HCT116 (cell line): ENCODE measurements around the gene COMMD4. TPM values are rescaled to one million over a fixed set of nuclear protein-coding genes. Genes with fewer than 3 reads are reported as not detected.
"Not testable (repeated sequence)": the region's sequence is repeated elsewhere in the genome, so short reads cannot be mapped to it uniquely, and the experiment has no call there.

Experiments used
- ATAC-seq: fragments of 200-7000 bp; cut with Tn5 transposase; 2 replicates; pipeline ENCODE4 v1.9.1; 2020; ENCODE audit warnings: mild to moderate bottlenecking, moderate library complexity
- BruUV-seq: library from RNA; stranded (reverse); fragments of 400-500 nt; replicated peaks from 2 replicates; lab custom pipeline; 2021; lab: Mats Ljungman, UMichigan
- CTCF ChIA-PET: fragments of 300-600 bp; sonication (Branson Sonifier 250); formaldehyde crosslinking; loops from one replicate; lab custom pipeline; 2021; ENCODE audit warnings: antibody characterized with exemption; lab: Charles Lee
- POLR2A ChIA-PET: fragments of 300-600, 350-600 bp; sonication (Branson Sonifier 250); formaldehyde crosslinking; loops from one replicate; lab custom pipeline; 2021; ENCODE audit warnings: antibody characterized with exemption; lab: Charles Lee
- RAD21 ChIA-PET, 2 experiments: fragments of 300-600 bp; sonication (Branson Sonifier 250); formaldehyde crosslinking; loops; one replicate each; lab custom pipeline; 2023; ENCODE audit warnings: low total read pairs in 2 of 2; ENCODE audit not compliant: uncharacterized antibody in 2 of 2, unreplicated experiment in 2 of 2, low non-redundant PET in 1 of 2; lab: Charles Lee
- DNase-seq: peaks from one replicate; pipeline ENCODE4 v3.0.0-alpha.2; 2010; ENCODE audit warnings: low read depth, low spot score
- H2AFZ ChIP-seq: fragments of 200-600 bp; shearing (Covaris generic), sonication (generic); 2 replicates; pipeline ENCODE4 v1.6.1; 2017; ENCODE audit warnings: low read depth, mixed run types, mixed read lengths, antibody characterized with exemption, low read length; ENCODE audit not compliant: poor library complexity, severe bottlenecking
- H3K27ac ChIP-seq: 2 replicates; pipeline ENCODE4 v1.5.1; 2012; ENCODE audit warnings: low read depth, low read length
- H3K27me3 ChIP-seq: fragments of 200-600 bp; sonication (generic); 2 replicates; pipeline ENCODE4 v1.6.1; 2016; ENCODE audit warnings: mixed run types, low read length, mixed read lengths; ENCODE audit not compliant: insufficient read depth
- H3K36me3 ChIP-seq, 2 experiments: fragments of 200-500 bp in 1 of 2; fragments of 200-600 bp in 1 of 2; sonication (Bioruptor generic) in 1 of 2; sonication (generic) in 1 of 2; 2 replicates each; pipeline versions ENCODE4 v1.5.1 to v1.6.1; 2014 to 2016; ENCODE audit warnings: low read length in 2 of 2, inconsistent platforms in 1 of 2, mixed read lengths in 1 of 2, mixed run types in 1 of 2; ENCODE audit not compliant: insufficient read depth in 2 of 2, control insufficient read depth in 1 of 2
- H3K4me1 ChIP-seq, 2 experiments: fragments of 200-600 bp in 1 of 2; sonication (generic) in 1 of 2; 2 replicates each; pipeline versions ENCODE4 v1.5.1 to v1.6.1; 2012 to 2017; ENCODE audit warnings: low read length in 2 of 2, inconsistent platforms in 1 of 2, mild to moderate bottlenecking in 1 of 2, mixed read lengths in 1 of 2, mixed run types in 1 of 2, moderate library complexity in 1 of 2; ENCODE audit not compliant: insufficient read depth in 2 of 2, control insufficient read depth in 1 of 2
- H3K4me2 ChIP-seq: fragments of 200-600 bp; sonication (generic); 2 replicates; pipeline ENCODE4 v1.6.1; 2017; ENCODE audit warnings: mixed run types, low read length, mixed read lengths
- H3K4me3 ChIP-seq, 2 experiments: fragments of 200-600 bp in 1 of 2; sonication (generic) in 1 of 2; replicated peaks in 1 of 2; 2 replicates each; pipeline ENCODE4 v1.5.1; 2011 to 2016; ENCODE audit warnings: low read length in 2 of 2, control low read depth in 1 of 2, low read depth in 1 of 2, mild to moderate bottlenecking in 1 of 2, mixed read lengths in 1 of 2, mixed run types in 1 of 2
- H3K79me2 ChIP-seq: fragments of 200-600 bp; sonication (generic); 2 replicates; pipeline ENCODE4 v1.6.1; 2017; ENCODE audit warnings: mild to moderate bottlenecking, mixed run types, low read length, moderate library complexity, mixed read lengths; ENCODE audit not compliant: insufficient read depth
- H3K9ac ChIP-seq: fragments of 200-600 bp; sonication (generic); 2 replicates; pipeline ENCODE4 v1.6.1; 2016; ENCODE audit warnings: low read length, mixed read lengths
- H3K9me2 ChIP-seq: fragments of 200-600 bp; sonication (generic), shearing (Covaris generic); 2 replicates; pipeline ENCODE4 v1.6.1; 2017; ENCODE audit warnings: mixed run types, mild to moderate bottlenecking, moderate library complexity; ENCODE audit not compliant: insufficient read depth
- H3K9me3 ChIP-seq, 2 experiments: fragments of 200-500 bp in 1 of 2; fragments of 200-600 bp in 1 of 2; sonication (Bioruptor generic) in 1 of 2; sonication (generic) in 1 of 2; 2 replicates each; pipeline ENCODE4 v1.6.1; 2014 to 2017; ENCODE audit warnings: low read length in 2 of 2, mixed read lengths in 2 of 2, inconsistent platforms in 1 of 2, low read depth in 1 of 2, mild to moderate bottlenecking in 1 of 2, mixed run types in 1 of 2, moderate library complexity in 1 of 2; ENCODE audit not compliant: control insufficient read depth in 1 of 2, insufficient read depth in 1 of 2
- H4K20me1 ChIP-seq: fragments of 200-600 bp; sonication (generic), shearing (Covaris generic); 2 replicates; pipeline ENCODE4 v1.6.1; 2017; ENCODE audit warnings: mixed run types, mild to moderate bottlenecking, moderate library complexity; ENCODE audit not compliant: insufficient read depth
- CBX3 ChIP-seq: IDR thresholded peaks from 2 replicates; pipeline ENCODE4 v1.6.1; 2012; ENCODE audit warnings: low read depth
- CEBPB ChIP-seq: IDR thresholded peaks from 2 replicates; pipeline ENCODE4 v1.6.1; 2012; ENCODE audit warnings: low read depth
- EZH2phosphoT487 ChIP-seq: fragments of 200-600 bp; IDR thresholded peaks from 2 replicates; pipeline ENCODE4 v1.6.1; 2018; ENCODE audit warnings: antibody characterized with exemption, borderline replicate concordance
- FOSL1 ChIP-seq: IDR thresholded peaks from 2 replicates; pipeline ENCODE4 v1.6.1; 2012; ENCODE audit warnings: low read depth
- JUND ChIP-seq: IDR thresholded peaks from 2 replicates; pipeline ENCODE4 v1.6.1; 2012
- POLR2A ChIP-seq: IDR thresholded peaks from 2 replicates; pipeline ENCODE4 v1.7.0; 2011; ENCODE audit warnings: borderline replicate concordance; ENCODE audit not compliant: insufficient read depth, insufficient read length; ENCODE audit errors: extremely low read depth
- RAD21 ChIP-seq: IDR thresholded peaks from 2 replicates; pipeline ENCODE4 v1.6.1; 2012; ENCODE audit warnings: low read depth, mild to moderate bottlenecking
- REST ChIP-seq: IDR thresholded peaks from 2 replicates; pipeline ENCODE4 v1.6.1; 2012; ENCODE audit warnings: low read depth
- SIN3A ChIP-seq: IDR thresholded peaks from 2 replicates; pipeline ENCODE4 v1.6.1; 2012; ENCODE audit warnings: low read depth
- SP1 ChIP-seq: IDR thresholded peaks from 2 replicates; pipeline ENCODE4 v1.6.1; 2012; ENCODE audit warnings: low read depth
- TCF7L2 ChIP-seq: IDR thresholded peaks from 2 replicates; pipeline ENCODE4 v1.7.0; 2011; ENCODE audit warnings: borderline replicate concordance, inconsistent platforms; ENCODE audit not compliant: insufficient read depth, insufficient read length; ENCODE audit errors: extremely low read depth
- ZFX ChIP-seq: fragments of 450-650 bp; IDR thresholded peaks from 2 replicates; pipeline ENCODE4 v1.6.1; 2017
- ZNF274 ChIP-seq: fragments of 200-500 bp; sonication (Bioruptor generic); IDR thresholded peaks from 2 replicates; pipeline ENCODE4 v1.6.1; 2014; ENCODE audit warnings: mild to moderate bottlenecking, low read depth, low read length, inconsistent platforms
- intact Hi-C: fragments of 100-400 bp; cut with micrococcal nuclease; formaldehyde crosslinking; loops from 2 replicates; pipeline ENCODE4 v1.10.0; 2022
- total RNA-seq: library from RNA; stranded (reverse); gene quantifications from one replicate; pipeline ENCODE4 v1.2.1, GENCODE V29; 2021; ENCODE audit not compliant: unreplicated experiment

COMMD4 gene
- total RNA-seq, 1 experiment from 2014 or later: 141 TPM

- no TSS peak for BruUV-seq
- TF ChIP-seq SIN3A: no peak
- TF ChIP-seq, all 23 proteins: peak for 0
- intact Hi-C loops: no loop called here
- no peaks in the 10 kb centered on the region for H3K79me2 ChIP-seq
- H3K9me2 ChIP-seq: no peaks in the 10 kb centered on the region
- no peaks in the 10 kb centered on the region for H4K20me1 ChIP-seq
- H3K9ac ChIP-seq: no peak overlapping the region
- ChIA-PET POLR2A (no interaction called here), CTCF (no interaction called here), RAD21 (no interaction called here)
- no peaks in the 10 kb centered on the region for H3K9me3 ChIP-seq
- ATAC-seq (no peak), DNase-seq (no peak)
- peaks cover 0 to 7% of the 10 kb centered on the region in 2 experiments; a peak in 1 of 4 replicates for H3K4me1 ChIP-seq
- H3K4me2 ChIP-seq: no peak overlapping the region
- H2AFZ ChIP-seq: no peak overlapping the region
- no peaks in the 10 kb centered on the region for H3K27me3 ChIP-seq
- H3K36me3 ChIP-seq: no peaks in the 10 kb centered on the region
- H3K27ac ChIP-seq: no peak overlapping the region
- H3K4me3 ChIP-seq: no peak overlapping the region
These were observed 33.5 kb upstream of the COMMD4 start for GRCh38 chr15:75302318-75302717.

- H3K9ac ChIP-seq, H3K27me3 ChIP-seq, H3K9me3 ChIP-seq, H3K79me2 ChIP-seq, RAD21 ChIA-PET, CTCF ChIA-PET, H3K27ac ChIP-seq, BruUV-seq, H3K4me3 ChIP-seq, intact Hi-C loops, H4K20me1 ChIP-seq, ATAC-seq, DNase-seq, H3K4me2 ChIP-seq, H3K36me3 ChIP-seq, H3K9me2 ChIP-seq, POLR2A ChIA-PET, H2AFZ ChIP-seq: not testable (repeated sequence)
- H3K4me1 ChIP-seq: peaks cover 2 to 10% of the 10 kb centered on the region in 2 experiments; a peak in 3 of 4 replicates
These were observed 33.1 kb upstream of the COMMD4 start for GRCh38 chr15:75302753-75303152.

- no peak for ATAC-seq
- Histone ChIP-seq H2AFZ (no peak overlapping the region), H3K9me3 (no peaks in the 10 kb centered on the region), H3K4me1 (peaks cover 4 to 18% of the 10 kb centered on the region in 2 experiments; a peak in 3 of 4 replicates), H3K36me3 (no peaks in the 10 kb centered on the region), H3K27me3 (no peaks in the 10 kb centered on the region), H3K9me2 (no peaks in the 10 kb centered on the region), H3K4me3 (no peak overlapping the region), H3K27ac (no peak overlapping the region), H3K4me2 (no peak overlapping the region), H4K20me1 (no peaks in the 10 kb centered on the region), H3K9ac (no peak overlapping the region), H3K79me2 (no peaks in the 10 kb centered on the region)
- CTCF ChIA-PET: no interaction called here
- RAD21 ChIA-PET: no interaction called here
- no peak for DNase-seq
- POLR2A ChIA-PET: interaction anchor here (0.7 kb wide), 1 partner anchor 30 kb away, joined by 3 read pairs; no protein-coding TSS in a partner anchor
- no TSS peak for BruUV-seq
- intact Hi-C loops: no loop called here
- TF ChIP-seq ZNF274 (no peak), POLR2A (no peak), REST (no peak), ZFX (no peak), SP1 (no peak), SIN3A (no peak), CEBPB (no peak), EZH2phosphoT487 (no peak), JUND (no peak), TCF7L2 (no peak), FOSL1 (no peak), CBX3 (no peak), RAD21 (no peak)
These were observed 29.7 kb upstream of the COMMD4 start for GRCh38 chr15:75306188-75306587.
